ENCODE results near the gene SOCS2. TPM values are rescaled to one million over a fixed set of nuclear protein-coding genes. Genes with fewer than 3 reads are reported as not detected.
"Not testable (repeated sequence)": the region's sequence is repeated elsewhere in the genome, so short reads cannot be mapped to it uniquely, and the experiment has no call there.

Gene SOCS2
- polyA plus RNA-seq, 6 donors from 2014 or later, result 0.55 TPM; not detected in 5

GRCh38 chr12:93609281-93610192 is 37.1 kb downstream of the SOCS2 start:
- H3K4me1 Mint-ChIP-seq, result no peaks in the 10 kb centered on the region
- no peak overlapping the region for H3K4me3 Mint-ChIP-seq
- ATAC-seq (ENCODE audit: low read depth in 2 of 2) (no peak), DNase-seq (no peak)
- no peaks in the 10 kb centered on the region for H3K9me3 Mint-ChIP-seq
- H3K27ac Mint-ChIP-seq, result no peak overlapping the region
- H3K27me3 Mint-ChIP-seq, result peaks cover 14 to 19% (median 15%) of the 10 kb centered on the region in 3 donors
- H3K36me3 Mint-ChIP-seq, result peaks cover 0 to 5% of the 10 kb centered on the region in 2 donors

DNA sequence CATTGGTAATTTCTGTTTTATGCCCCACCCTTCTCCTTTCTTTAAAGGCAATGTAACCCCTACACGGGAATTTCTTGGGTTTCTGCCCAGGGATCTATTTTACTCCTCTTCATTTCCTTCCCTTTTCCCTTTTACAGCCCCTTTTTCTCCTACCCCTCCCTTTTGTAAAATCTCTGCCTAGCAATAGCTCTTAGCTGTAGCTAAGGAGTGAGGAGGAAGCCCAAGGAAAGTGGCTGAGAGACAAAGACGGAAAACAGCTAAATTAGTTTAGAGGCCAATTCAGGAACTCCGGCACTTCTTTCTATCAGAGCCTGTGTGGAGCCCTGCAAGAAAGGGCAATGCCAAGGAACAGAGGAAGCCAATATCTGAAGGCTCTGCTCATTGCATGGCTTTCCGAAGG is 40.3 kb downstream of the SOCS2 start:
- H3K4me1 Mint-ChIP-seq, result no peaks in the 10 kb centered on the region
- peaks cover 0 to 5% of the 10 kb centered on the region in 2 donors for H3K36me3 Mint-ChIP-seq
- no peak overlapping the region for H3K27ac Mint-ChIP-seq
- H3K4me3 Mint-ChIP-seq, result no peak overlapping the region
- DNase-seq (no peak), ATAC-seq (ENCODE audit: low read depth in 2 of 2) (no peak)
- H3K27me3 Mint-ChIP-seq, result peaks cover 5 to 19% (median 14%) of the 10 kb centered on the region in 3 donors
- no peaks in the 10 kb centered on the region for H3K9me3 Mint-ChIP-seq

GRCh38 chr12:93614917-93615596 is 42.6 kb downstream of the SOCS2 start:
- DNase-seq (no peak), ATAC-seq (ENCODE audit: low read depth in 2 of 2) (no peak)
- H3K4me3 Mint-ChIP-seq, result no peak overlapping the region
- H3K9me3 Mint-ChIP-seq, result peaks cover 0 to 3% (median 0%) of the 10 kb centered on the region in 7 donors
- H3K27me3 Mint-ChIP-seq, result peaks cover 5 to 19% (median 14%) of the 10 kb centered on the region in 3 donors
- H3K27ac Mint-ChIP-seq, result no peak overlapping the region
- peaks cover 0 to 5% of the 10 kb centered on the region in 2 donors for H3K36me3 Mint-ChIP-seq
- no peaks in the 10 kb centered on the region for H3K4me1 Mint-ChIP-seq

DNA sequence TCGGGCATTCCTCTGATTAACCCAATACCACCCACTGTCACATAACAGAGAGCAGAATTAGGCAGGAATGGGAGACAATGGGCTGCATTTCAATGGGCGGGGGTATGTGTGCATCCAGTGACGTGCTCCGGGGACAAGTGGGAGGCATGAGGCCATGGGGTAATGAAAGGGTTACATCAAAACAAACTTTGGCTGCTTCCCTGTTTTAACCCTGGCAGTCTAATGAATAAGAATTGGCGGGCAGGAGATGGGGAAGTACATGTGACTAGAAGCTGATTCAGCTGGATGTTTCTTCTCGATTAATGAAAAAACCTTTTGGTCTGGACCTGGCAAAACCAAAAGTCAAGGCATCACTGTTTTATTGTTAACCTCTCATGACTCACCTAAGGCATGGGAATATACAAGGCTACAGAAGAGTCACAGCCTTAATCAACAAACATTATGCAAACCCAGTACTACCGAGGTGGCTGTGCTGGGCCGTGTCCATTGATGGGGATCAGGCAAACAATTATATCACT is 44.2 kb downstream of the SOCS2 start:
- H3K27ac Mint-ChIP-seq, result no peak overlapping the region
- peaks cover 0 to 3% (median 0%) of the 10 kb centered on the region in 7 donors for H3K9me3 Mint-ChIP-seq
- H3K36me3 Mint-ChIP-seq, result peaks cover 0 to 5% of the 10 kb centered on the region in 2 donors
- no peak overlapping the region for H3K4me3 Mint-ChIP-seq
- peaks cover 5 to 19% (median 14%) of the 10 kb centered on the region in 3 donors for H3K27me3 Mint-ChIP-seq
- ATAC-seq (ENCODE audit: low read depth in 2 of 2) (no peak), DNase-seq (no peak)
- no peaks in the 10 kb centered on the region for H3K4me1 Mint-ChIP-seq

DNA sequence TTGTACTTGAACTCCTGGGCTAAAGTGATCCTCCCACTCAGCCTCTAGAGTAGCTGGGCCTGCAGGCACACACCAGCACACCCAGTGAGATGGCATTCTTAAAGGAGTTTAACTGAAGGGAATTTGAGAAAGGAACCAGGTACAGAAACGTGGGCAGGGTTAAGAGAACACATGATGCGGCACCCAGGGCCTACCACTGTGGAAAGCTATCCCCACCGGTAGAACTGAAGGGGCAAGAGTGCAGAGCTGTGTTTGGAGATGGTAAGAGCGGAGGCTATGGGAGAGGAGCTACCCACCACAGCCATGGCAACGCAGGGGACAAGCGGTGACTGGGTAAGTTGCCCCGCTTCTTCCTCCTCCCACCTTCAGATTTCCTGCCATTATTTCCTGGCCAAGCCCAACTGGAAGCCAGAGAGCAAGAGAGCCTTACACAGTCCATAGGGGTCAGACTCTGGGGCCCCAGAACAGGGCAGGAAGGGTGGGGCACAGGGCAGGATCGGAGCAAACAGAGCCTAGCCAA is 46.5 kb downstream of the SOCS2 start:
- no peaks in the 10 kb centered on the region for H3K4me1 Mint-ChIP-seq
- no peak overlapping the region for H3K4me3 Mint-ChIP-seq
- ATAC-seq (ENCODE audit: low read depth in 2 of 2), result no peak
- peaks cover 0 to 3% (median 0%) of the 10 kb centered on the region in 7 donors for H3K9me3 Mint-ChIP-seq
- H3K36me3 Mint-ChIP-seq, result no peaks in the 10 kb centered on the region
- no peak for DNase-seq
- no peak overlapping the region for H3K27ac Mint-ChIP-seq
- H3K27me3 Mint-ChIP-seq, result no peaks in the 10 kb centered on the region

- Mint-ChIP-seq H3K27me3 (no peaks in the 10 kb centered on the region), H3K27ac (no peak overlapping the region), H3K4me3 (no peak overlapping the region), H3K4me1 (no peaks in the 10 kb centered on the region), H3K9me3 (peaks cover 0 to 3% (median 0%) of the 10 kb centered on the region in 7 donors), H3K36me3 (peaks cover 0 to 4% of the 10 kb centered on the region in 2 donors)
- no peak for ATAC-seq (ENCODE audit: low read depth in 2 of 2)
- no peak for DNase-seq
Observed at GRCh38 chr12:93621986-93622385, 49.5 kb downstream of the SOCS2 start.

DNA sequence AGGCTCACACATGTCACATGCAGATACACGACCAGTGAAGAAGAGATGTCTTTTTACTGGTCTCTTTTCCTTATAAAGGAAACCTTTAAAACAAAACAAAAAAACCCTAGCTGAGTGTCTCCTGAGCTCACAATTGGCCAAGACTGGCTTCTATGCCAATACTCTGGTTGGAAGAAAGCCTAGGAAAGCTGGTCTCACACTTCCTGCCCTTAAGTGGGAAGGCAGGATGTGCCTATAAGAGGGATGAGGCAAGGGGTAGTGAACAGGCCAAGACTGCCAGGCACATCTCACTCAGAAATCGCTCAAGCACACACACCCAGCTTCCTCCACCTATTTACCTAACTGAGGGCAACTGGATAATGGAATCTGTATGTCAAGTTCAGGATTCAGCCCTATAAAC is 50.0 kb downstream of the SOCS2 start:
- no peaks in the 10 kb centered on the region for H3K4me1 Mint-ChIP-seq
- peaks cover 0 to 4% of the 10 kb centered on the region in 2 donors for H3K36me3 Mint-ChIP-seq
- H3K27me3 Mint-ChIP-seq, result no peaks in the 10 kb centered on the region
- no peak overlapping the region for H3K27ac Mint-ChIP-seq
- H3K4me3 Mint-ChIP-seq, result no peak overlapping the region
- H3K9me3 Mint-ChIP-seq, result peaks cover 0 to 3% (median 0%) of the 10 kb centered on the region in 7 donors
- DNase-seq (no peak), ATAC-seq (ENCODE audit: low read depth in 2 of 2) (no peak)

- H3K36me3 Mint-ChIP-seq, result peaks cover 0 to 4% of the 10 kb centered on the region in 2 donors
Observed at GRCh38 chr12:93624595-93625294, 52.3 kb downstream of the SOCS2 start.

DNA sequence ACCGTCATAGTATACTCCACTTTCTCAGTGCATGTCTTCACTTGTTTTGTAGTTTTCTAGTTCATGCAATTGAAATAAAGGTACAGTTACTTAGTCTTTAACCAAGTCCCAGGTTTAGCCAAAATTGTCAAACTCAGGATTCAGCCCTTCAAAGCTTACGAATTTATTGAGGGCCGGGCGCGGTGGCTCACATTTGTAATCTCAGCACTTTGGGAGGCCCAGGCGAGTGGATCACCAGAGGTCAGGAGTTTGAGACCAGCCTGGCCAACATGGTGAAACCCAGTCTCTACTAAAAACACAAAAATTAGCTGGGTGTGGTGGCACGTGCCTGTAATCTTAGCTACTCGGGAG is 52.8 kb downstream of the SOCS2 start:
- H3K27ac Mint-ChIP-seq; H3K27me3 Mint-ChIP-seq; ATAC-seq (ENCODE audit: low read depth in 2 of 2); H3K9me3 Mint-ChIP-seq; H3K4me1 Mint-ChIP-seq; H3K36me3 Mint-ChIP-seq; H3K4me3 Mint-ChIP-seq; DNase-seq: not testable (repeated sequence)

More at GRCh38 chr12:93624595-93625294, 52.3 kb downstream of the SOCS2 start:
- DNase-seq, result no peak
- no peaks in the 10 kb centered on the region for H3K4me1 Mint-ChIP-seq
- no peak overlapping the region for H3K27ac Mint-ChIP-seq
- H3K4me3 Mint-ChIP-seq, result no peak overlapping the region
- no peak for ATAC-seq (ENCODE audit: low read depth in 2 of 2)
- H3K9me3 Mint-ChIP-seq, result no peaks in the 10 kb centered on the region
- no peaks in the 10 kb centered on the region for H3K27me3 Mint-ChIP-seq

DNA sequence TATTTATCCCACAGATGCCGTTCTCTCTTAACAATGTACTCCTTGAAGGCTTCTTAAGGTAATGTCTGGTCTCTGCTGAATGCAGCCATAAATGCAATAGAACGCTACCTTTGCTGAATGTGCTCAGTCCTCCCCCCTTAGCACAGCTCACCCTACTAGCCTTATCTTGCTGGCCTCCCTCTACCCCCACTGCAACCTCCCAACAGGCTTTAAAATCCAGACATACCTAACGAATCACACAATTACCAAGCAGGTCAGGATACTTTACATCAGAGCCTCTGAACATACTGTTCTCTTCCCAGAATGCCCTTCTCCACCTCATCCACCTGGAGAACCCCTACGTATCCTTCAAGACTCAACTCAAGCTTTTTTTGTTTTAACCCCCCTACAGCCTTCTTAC is 53.7 kb downstream of the SOCS2 start:
- Mint-ChIP-seq H3K27me3 (no peaks in the 10 kb centered on the region), H3K4me1 (no peaks in the 10 kb centered on the region), H3K27ac (no peak overlapping the region), H3K36me3 (peaks cover 0 to 4% of the 10 kb centered on the region in 2 donors), H3K4me3 (no peak overlapping the region), H3K9me3 (no peaks in the 10 kb centered on the region)
- ATAC-seq (ENCODE audit: low read depth in 2 of 2) (no peak), DNase-seq (no peak)

Other genes with a start within 250 kb of the SOCS2 start
- gene NUDT4, start 194.8 kb upstream of the SOCS2 start, polyA plus RNA-seq (ENCODE audit: low read depth in 6 of 6), result 10 to 100 TPM; 50.4 to 81.1 (median 70.4) TPM
- gene UBE2N, start 130.7 kb upstream of the SOCS2 start, polyA plus RNA-seq (ENCODE audit: low read depth in 6 of 6), result 100 to 1,000 TPM; 152 to 210 (median 157) TPM
- 10 to 100 TPM; 80.8 to 98.2 (median 87.9) TPM for gene MRPL42, start 105.2 kb upstream of the SOCS2 start, polyA plus RNA-seq (ENCODE audit: low read depth in 6 of 6)
- 10 to 100 TPM; 11.1 to 21.1 (median 11.1) TPM for gene CRADD, start 104.7 kb downstream of the SOCS2 start, polyA plus RNA-seq (ENCODE audit: low read depth in 6 of 6)

Measured in naive B cell (primary cell).